Stimulated activated CD4-positive, alpha-beta T cell treated with anti-CD3 and anti-CD28 coated beads, Interleukin-1b, Interleukin-23, amount 100 ng/mL, for 48 hours (primary cell): ENCODE data around the gene ARHGEF12.

Experiments
- DNase-seq: peaks from one replicate; pipeline ENCODE4 v3.0.0-alpha.2; 2020

ARHGEF12 gene

GRCh38 chr11:120521176-120521575 lies 185.0 kb downstream of the ARHGEF12 start:
- DNase-seq, result no peak

GRCh38 chr11:120522021-120522420 lies 185.8 kb downstream of the ARHGEF12 start:
- DNase-seq, result no peak

- DNase-seq, result no peak
Observed at GRCh38 chr11:120522736-120523135, 186.5 kb downstream of the ARHGEF12 start.

GRCh38 chr11:120523196-120523595 lies 187.0 kb downstream of the ARHGEF12 start:
- no peak for DNase-seq

GRCh38 chr11:120524536-120525085 lies 188.4 kb downstream of the ARHGEF12 start:
- DNase-seq, result no peak

- DNase-seq, result no peak
Observed at GRCh38 chr11:120525261-120526171, 189.3 kb downstream of the ARHGEF12 start.

GRCh38 chr11:120526241-120526640 lies 190.0 kb downstream of the ARHGEF12 start:
- no peak for DNase-seq

GRCh38 chr11:120527111-120527761 lies 191.0 kb downstream of the ARHGEF12 start:
- DNase-seq, result no peak

- DNase-seq, result no peak
Observed at GRCh38 chr11:120528749-120529148, 192.5 kb downstream of the ARHGEF12 start.

- DNase-seq, result no peak
Observed at GRCh38 chr11:120529214-120529613, 193.0 kb downstream of the ARHGEF12 start.

- DNase-seq, result no peak
Observed at GRCh38 chr11:120529911-120530310, 193.7 kb downstream of the ARHGEF12 start.

- no peak for DNase-seq
Observed at GRCh38 chr11:120532082-120532831, 196.0 kb downstream of the ARHGEF12 start.

- DNase-seq, result no peak
Observed at GRCh38 chr11:120532832-120533196, 196.6 kb downstream of the ARHGEF12 start.

- DNase-seq, result no peak
Observed at GRCh38 chr11:120536091-120536796, 200.0 kb downstream of the ARHGEF12 start.

GRCh38 chr11:120536797-120537169 lies 200.6 kb downstream of the ARHGEF12 start:
- no peak for DNase-seq

GRCh38 chr11:120537996-120538395 lies 201.8 kb downstream of the ARHGEF12 start:
- DNase-seq, result no peak

GRCh38 chr11:120538707-120539106 lies 202.5 kb downstream of the ARHGEF12 start:
- DNase-seq, result no peak
